ENCODE data around the gene REM2.
A peak's percentile ranks its signal among the peaks of the same experiment; 100 is the strongest.

REM2 gene

DNA sequence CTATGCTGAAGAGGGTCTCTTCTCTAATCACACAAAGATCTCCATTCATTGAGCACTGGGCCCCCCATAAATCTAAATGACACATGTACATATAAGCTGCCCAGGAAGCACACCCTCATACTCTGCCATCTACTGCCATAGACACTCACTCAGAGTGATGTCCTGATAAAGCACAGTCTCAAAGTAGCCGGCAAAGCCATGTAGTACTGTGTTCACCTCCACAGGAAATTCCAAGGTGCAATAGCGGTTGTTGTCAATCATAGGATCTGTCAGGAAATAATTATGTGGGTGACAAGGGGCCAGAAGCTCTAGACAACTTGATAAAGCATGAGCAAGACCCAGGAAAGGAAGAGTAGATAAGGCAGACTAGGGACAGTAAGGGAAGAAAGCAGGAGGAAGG, 39.3 kb downstream of the REM2 start:
- DNase-seq, result no peak
- Mint-ChIP-seq H3K4me1 (peaks cover 38% of the 10 kb centered on the region), H3K9me3 (no peaks in the 10 kb centered on the region), H3K27ac (no peak overlapping the region), H3K4me3 (no peak overlapping the region), H3K27me3 (no peaks in the 10 kb centered on the region)
- no peak for ATAC-seq

DNA sequence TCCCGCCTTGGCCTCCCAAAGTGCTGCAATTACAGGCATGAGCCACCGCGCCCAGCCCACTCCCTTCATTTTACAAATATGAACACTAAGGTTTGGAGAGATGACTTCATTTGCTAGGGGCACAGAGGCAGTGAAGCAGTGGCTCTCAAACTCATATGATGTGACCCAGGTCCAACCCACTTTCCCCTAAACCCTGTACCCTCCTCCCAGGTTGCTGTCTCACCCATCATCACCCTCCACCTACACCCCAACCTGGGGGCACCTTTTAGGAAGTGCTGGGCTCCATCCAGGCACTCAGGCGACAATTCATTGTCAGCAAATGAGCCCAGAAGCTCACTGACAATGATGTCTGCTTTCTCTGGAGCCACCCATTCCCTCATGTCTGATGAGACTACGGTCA, 40.7 kb downstream of the REM2 start:
- H3K27ac Mint-ChIP-seq, result no peak overlapping the region
- H3K4me3 Mint-ChIP-seq, result no peak overlapping the region
- DNase-seq (no peak), ATAC-seq (no peak)
- no peaks in the 10 kb centered on the region for H3K27me3 Mint-ChIP-seq
- no peaks in the 10 kb centered on the region for H3K9me3 Mint-ChIP-seq
- peaks cover 44% of the 10 kb centered on the region for H3K4me1 Mint-ChIP-seq

DNA sequence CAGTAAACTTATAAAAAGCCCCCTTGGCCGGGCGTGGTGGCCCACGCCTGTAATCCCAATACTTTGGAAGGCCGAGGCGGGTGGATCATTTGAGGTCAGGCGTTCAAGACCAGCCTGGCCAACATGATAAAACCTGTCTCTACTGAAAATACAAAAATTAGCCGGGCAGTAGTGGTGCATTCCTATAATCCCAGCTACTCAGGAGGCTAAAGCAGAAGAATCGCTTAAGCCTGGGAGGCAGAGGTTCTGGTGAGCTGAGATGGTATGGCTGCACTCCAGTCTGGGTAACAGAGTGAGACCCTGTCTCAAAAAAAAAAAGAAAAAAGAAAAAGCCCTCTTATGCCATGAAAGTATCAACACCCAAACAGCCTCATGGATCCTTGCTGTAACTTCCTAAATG, 42.5 kb downstream of the REM2 start:
- no peak for DNase-seq
- no peak for ATAC-seq
- H3K4me3 Mint-ChIP-seq, result no peak overlapping the region
- H3K4me1 Mint-ChIP-seq, result peaks cover 37% of the 10 kb centered on the region
- H3K27ac Mint-ChIP-seq, result no peak overlapping the region
- no peaks in the 10 kb centered on the region for H3K9me3 Mint-ChIP-seq
- H3K27me3 Mint-ChIP-seq, result no peaks in the 10 kb centered on the region

DNA sequence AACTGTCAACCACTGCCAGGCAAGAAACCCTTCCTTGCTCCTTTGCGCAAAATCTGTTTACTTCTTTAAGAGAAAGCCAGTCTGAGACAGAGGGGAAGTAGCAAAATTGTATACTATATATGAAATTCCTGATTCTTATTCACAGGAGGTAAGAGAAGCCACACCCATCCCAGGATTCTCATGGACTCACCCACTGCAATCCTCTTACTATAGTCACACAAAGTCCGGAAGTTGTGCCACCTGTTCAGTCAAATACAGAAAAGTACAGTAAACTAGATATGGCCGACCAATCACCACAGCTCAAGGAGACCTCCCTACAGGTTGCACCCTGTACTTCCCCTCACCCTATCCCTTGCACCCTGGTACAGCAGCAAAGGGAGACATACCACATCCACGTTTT, 43.3 kb downstream of the REM2 start:
- Mint-ChIP-seq H3K27ac (no peak overlapping the region), H3K4me3 (no peak overlapping the region)

DNA sequence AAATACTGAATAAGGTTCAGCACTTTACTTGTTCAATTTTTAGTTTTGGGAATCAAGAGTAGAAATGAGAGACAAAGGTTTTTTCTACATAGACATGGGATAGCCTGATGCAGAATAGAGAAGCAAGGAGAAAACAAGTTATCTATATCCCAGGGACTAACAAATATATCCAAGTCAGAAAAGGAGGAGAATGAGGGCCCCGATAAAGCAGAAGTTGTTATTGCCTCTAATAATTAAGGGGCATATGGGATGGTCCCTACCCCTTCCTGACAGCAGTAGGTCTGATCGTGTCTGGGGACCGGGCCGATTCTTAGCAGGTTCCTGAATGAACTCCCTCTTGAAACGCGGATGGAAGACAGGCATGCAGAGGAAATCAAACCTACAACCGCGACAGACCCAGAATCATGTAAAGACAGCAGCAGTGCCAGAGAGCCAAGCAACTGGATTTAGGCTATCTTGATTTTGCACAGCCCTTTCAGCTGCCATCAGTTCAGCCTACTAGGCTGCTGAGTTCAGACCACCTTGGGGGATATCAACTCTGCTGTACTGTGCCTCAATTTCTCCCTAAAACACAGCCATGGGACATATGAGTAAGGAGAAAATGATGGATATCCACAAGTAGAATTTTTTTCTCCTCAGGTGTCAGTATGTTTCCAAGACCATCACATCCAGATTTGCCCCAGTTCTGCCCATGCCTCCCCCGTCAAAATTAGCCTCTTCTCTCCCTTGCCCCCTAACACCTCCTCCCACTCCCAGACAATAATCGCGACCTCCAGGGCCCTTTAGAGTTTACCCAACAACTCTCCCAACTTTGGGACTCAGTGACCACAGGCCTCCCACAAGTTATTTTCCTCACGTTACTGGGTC, 45.4 kb downstream of the REM2 start:
- no peak overlapping the region for H3K4me3 Mint-ChIP-seq
- H3K4me1 Mint-ChIP-seq, result peaks cover 46% of the 10 kb centered on the region
- DNase-seq, result no peak
- ATAC-seq, result no peak
- peak overlapping the region in 1 of 2 donors; percentile 73 for H3K27ac Mint-ChIP-seq
- H3K9me3 Mint-ChIP-seq, result no peaks in the 10 kb centered on the region
- H3K27me3 Mint-ChIP-seq, result no peaks in the 10 kb centered on the region

More for the DNA sequence above, 43.3 kb downstream of the REM2 start:
- Mint-ChIP-seq H3K9me3 (no peaks in the 10 kb centered on the region), H3K4me1 (peaks cover 32% of the 10 kb centered on the region), H3K27me3 (no peaks in the 10 kb centered on the region)
- no peak for DNase-seq
- no peak for ATAC-seq

DNA sequence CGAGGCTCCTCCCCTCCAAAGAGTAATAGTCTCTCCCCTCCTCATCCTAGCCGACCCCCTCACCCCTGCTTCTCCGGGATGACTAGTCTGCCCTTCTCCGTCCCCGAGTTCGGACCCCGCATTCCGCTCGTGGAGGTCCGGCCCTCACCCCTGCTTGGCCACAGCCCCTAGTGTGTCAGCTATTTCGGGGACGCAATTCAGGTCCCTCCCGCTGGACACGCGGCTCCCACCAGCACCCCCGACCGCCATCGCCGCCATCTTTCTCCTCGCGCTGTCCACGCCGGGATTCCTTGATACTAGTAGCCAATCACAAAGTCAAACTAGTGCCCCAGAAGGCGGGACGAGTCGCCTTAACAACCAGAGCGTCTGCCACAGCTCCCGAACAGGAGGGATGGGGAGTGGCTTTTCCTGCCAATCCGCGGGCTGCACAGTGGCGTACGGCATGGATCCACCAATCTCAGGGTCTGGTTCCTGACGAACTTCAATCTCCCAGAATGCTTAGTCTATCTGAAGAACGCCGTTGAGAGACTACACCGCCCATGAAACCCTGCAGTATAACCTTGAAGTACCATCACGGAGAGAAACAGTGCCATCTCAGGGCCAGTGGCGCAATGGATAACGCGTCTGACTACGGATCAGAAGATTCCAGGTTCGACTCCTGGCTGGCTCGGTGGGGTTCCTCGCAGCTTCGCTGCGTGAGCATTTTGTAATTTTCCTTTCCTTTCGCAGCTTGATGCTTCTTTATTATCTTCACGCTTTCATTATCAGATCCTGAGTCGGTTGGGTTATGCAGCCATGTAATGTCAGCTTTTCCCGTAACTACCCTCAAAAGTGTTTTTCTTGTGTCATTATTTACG, 46.3 kb downstream of the REM2 start, which contains the start of gene PRMT5:
TSS of gene PRMT5 (minus strand) at position 273 of the 857 bp plus-strand sequence. CDS start at position 258, 15 bp downstream.
- H3K4me3 Mint-ChIP-seq, result no peak within 1 kb of the TSS
- no peaks in the 10 kb centered on the region for H3K9me3 Mint-ChIP-seq

DNA sequence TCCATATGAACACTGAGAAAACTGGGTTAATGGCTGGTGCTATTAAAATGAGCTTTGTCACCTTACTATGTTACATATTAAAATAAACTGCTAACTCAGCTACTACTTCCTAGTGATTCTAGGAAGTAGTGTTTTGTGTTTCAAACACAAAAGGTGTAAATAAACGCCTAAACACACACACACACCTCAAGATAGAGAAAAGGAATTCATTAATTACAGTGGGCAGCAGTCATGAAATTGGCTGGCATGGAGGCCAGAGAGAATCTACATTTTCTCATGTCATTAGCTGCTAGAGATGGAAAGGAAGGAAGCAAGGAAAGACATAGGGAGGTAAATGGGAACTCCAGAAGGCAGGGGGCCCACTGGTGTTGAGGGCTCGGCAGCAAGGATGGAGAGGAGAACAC, 46.9 kb downstream of the REM2 start:
- ATAC-seq, result peak; percentile 5
- peaks cover 46% of the 10 kb centered on the region for H3K4me1 Mint-ChIP-seq

More for the DNA sequence above, 46.3 kb downstream of the REM2 start, which contains the start of gene PRMT5:
- ATAC-seq, result peak; percentile 97
- peaks cover 46% of the 10 kb centered on the region for H3K4me1 Mint-ChIP-seq
- H3K27ac Mint-ChIP-seq, result peak within 1 kb of the TSS in 1 of 2 donors; percentile 73
- DNase-seq, result peak; percentile 97 to 99
- H3K27me3 Mint-ChIP-seq, result no peaks in the 10 kb centered on the region

DNA sequence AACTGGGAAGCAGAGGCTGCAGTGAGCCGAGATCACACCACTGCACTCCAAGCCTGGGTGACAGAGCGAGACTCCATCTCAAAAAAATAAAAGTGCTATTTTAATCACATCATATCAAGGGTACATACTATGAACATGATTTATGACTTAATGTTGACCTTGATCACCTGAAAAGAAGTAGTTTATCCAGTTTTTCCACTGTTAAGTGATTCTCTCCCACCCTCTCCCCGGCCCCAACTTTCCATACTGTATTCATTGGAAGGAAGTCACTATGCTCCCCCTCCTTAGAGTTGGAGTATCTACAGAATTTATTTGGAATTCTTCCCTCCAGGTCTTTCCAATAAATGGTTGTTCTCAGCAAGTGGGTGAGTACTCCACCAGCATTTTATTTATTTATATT, 49.1 kb downstream of the REM2 start:
- H3K4me3 Mint-ChIP-seq, result no peak overlapping the region
- H3K4me1 Mint-ChIP-seq, result peaks cover 30% of the 10 kb centered on the region
- no peak for ATAC-seq
- no peaks in the 10 kb centered on the region for H3K27me3 Mint-ChIP-seq
- H3K9me3 Mint-ChIP-seq, result no peaks in the 10 kb centered on the region
- H3K27ac Mint-ChIP-seq, result no peak overlapping the region
- DNase-seq, result no peak

More for the DNA sequence above, 46.9 kb downstream of the REM2 start:
- no peak for DNase-seq
- Mint-ChIP-seq H3K27ac (no peak overlapping the region), H3K4me3 (no peak overlapping the region), H3K9me3 (no peaks in the 10 kb centered on the region), H3K27me3 (no peaks in the 10 kb centered on the region)

DNA sequence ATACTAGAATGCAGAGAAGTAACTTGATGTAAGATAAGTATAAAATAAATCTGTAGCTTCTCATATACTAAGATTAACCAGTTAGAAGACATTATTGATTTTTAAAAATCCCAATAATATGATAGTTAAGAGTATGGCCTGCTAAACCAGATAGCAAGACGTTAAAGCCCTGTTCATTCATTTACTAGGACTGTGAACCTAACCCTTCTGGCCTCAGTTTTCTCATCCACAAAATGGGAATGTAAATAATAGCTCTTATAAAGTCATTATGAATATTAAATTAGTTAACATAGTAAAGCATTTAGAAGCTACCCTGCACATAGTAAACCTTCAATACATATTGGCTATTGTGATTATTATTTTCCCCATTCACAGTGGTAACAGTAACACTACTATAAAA, 52.1 kb downstream of the REM2 start:
- H3K4me1 Mint-ChIP-seq, result peaks cover 15% of the 10 kb centered on the region
- no peaks in the 10 kb centered on the region for H3K9me3 Mint-ChIP-seq
- ATAC-seq, result no peak
- no peak overlapping the region for H3K27ac Mint-ChIP-seq
- no peaks in the 10 kb centered on the region for H3K27me3 Mint-ChIP-seq
- H3K4me3 Mint-ChIP-seq, result no peak overlapping the region
- DNase-seq, result no peak

Data from stimulated activated naive CD8-positive, alpha-beta T cell treated with anti-CD3 and anti-CD28 coated beads, Interleukin-15, amount 100 ng/mL, for 72 hours (primary cell).